ENCODE data around the gene CD200R1.

Gene CD200R1, protein sequence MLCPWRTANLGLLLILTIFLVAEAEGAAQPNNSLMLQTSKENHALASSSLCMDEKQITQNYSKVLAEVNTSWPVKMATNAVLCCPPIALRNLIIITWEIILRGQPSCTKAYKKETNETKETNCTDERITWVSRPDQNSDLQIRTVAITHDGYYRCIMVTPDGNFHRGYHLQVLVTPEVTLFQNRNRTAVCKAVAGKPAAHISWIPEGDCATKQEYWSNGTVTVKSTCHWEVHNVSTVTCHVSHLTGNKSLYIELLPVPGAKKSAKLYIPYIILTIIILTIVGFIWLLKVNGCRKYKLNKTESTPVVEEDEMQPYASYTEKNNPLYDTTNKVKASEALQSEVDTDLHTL
- long read RNA-seq = 0 reads

DNA sequence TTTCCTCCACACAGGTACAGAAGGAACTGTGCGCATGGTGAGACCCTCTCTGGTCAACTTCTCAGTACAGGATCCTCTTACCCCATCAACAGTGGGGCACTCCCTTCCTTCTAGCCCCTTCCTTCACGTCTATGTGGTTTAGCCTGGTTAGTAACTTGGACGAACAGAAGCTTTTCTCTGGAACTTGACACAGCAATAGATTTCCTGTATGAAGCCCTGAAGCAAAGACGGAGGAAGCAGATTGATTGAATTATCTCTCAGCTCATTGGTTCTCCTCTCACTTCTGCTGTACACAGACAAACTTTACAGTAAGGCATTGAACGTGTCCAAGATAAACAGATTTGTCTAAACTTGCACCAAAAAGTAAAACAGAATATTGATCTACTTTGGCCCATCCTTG, at the start of gene CD200R1:
TSS of gene CD200R1 (minus strand) at position 210 of the 400 bp plus-strand sequence. CDS start 246 bp downstream, outside the sequence.
- TF ChIP-seq, protein P1, sequence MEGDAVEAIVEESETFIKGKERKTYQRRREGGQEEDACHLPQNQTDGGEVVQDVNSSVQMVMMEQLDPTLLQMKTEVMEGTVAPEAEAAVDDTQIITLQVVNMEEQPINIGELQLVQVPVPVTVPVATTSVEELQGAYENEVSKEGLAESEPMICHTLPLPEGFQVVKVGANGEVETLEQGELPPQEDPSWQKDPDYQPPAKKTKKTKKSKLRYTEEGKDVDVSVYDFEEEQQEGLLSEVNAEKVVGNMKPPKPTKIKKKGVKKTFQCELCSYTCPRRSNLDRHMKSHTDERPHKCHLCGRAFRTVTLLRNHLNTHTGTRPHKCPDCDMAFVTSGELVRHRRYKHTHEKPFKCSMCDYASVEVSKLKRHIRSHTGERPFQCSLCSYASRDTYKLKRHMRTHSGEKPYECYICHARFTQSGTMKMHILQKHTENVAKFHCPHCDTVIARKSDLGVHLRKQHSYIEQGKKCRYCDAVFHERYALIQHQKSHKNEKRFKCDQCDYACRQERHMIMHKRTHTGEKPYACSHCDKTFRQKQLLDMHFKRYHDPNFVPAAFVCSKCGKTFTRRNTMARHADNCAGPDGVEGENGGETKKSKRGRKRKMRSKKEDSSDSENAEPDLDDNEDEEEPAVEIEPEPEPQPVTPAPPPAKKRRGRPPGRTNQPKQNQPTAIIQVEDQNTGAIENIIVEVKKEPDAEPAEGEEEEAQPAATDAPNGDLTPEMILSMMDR (IDR thresholded peaks at IDR 0.05; ENCODE audit: insufficient read depth, low read length) = no peak
- TF ChIP-seq POLR2AphosphoS5 (IDR thresholded peaks at IDR 0.05; ENCODE audit: low read depth) = no peak
- no peak for TF ChIP-seq SPI1 (IDR thresholded peaks at IDR 0.05; ENCODE audit: borderline replicate concordance, low read depth)
- TF ChIP-seq, protein P2, sequence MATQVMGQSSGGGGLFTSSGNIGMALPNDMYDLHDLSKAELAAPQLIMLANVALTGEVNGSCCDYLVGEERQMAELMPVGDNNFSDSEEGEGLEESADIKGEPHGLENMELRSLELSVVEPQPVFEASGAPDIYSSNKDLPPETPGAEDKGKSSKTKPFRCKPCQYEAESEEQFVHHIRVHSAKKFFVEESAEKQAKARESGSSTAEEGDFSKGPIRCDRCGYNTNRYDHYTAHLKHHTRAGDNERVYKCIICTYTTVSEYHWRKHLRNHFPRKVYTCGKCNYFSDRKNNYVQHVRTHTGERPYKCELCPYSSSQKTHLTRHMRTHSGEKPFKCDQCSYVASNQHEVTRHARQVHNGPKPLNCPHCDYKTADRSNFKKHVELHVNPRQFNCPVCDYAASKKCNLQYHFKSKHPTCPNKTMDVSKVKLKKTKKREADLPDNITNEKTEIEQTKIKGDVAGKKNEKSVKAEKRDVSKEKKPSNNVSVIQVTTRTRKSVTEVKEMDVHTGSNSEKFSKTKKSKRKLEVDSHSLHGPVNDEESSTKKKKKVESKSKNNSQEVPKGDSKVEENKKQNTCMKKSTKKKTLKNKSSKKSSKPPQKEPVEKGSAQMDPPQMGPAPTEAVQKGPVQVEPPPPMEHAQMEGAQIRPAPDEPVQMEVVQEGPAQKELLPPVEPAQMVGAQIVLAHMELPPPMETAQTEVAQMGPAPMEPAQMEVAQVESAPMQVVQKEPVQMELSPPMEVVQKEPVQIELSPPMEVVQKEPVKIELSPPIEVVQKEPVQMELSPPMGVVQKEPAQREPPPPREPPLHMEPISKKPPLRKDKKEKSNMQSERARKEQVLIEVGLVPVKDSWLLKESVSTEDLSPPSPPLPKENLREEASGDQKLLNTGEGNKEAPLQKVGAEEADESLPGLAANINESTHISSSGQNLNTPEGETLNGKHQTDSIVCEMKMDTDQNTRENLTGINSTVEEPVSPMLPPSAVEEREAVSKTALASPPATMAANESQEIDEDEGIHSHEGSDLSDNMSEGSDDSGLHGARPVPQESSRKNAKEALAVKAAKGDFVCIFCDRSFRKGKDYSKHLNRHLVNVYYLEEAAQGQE (IDR thresholded peaks at IDR 0.05; ENCODE audit: insufficient replicate concordance, low read depth) = no peak
- no peak for TF ChIP-seq GABPA (IDR thresholded peaks at IDR 0.05; ENCODE audit: low read depth)
- Histone ChIP-seq H3K27me3 (ENCODE audit: insufficient read depth, poor library complexity, severe bottlenecking) (no peaks in the 10 kb centered on the region), H3K4me3 (replicated peaks; ENCODE audit: insufficient read depth, low read length) (no peak within 1 kb of the TSS), H3K27ac (replicated peaks) (no peak within 1 kb of the TSS)
- DNase-seq (ENCODE audit: low read depth in 1 of 2, low spot score in 1 of 2) = no peak

DNA sequence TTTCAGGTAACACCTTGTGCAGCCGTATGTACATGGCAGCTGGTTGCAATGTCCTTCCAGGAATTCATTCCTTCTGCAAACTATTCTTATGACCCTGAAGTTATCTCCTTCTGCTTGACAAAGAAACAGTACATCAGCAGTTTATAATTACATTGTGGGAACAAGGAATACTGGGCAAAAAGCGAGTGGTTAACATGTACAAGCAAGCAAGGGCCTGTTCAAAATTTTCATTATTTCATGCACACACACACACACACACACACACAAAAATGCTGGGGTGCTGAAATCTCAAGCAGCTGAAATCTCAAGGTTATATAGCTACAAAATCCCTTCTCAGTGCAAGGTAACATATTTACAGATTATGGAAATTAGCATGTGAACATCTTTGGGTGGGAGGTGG, 46.6 kb upstream of the CD200R1 start:
- DNase-seq (ENCODE audit: low read depth in 1 of 2, low spot score in 1 of 2) = no peak
- TF ChIP-seq, protein P1 (IDR thresholded peaks at IDR 0.05; ENCODE audit: insufficient read depth, low read length) = no peak
- TF ChIP-seq POLR2AphosphoS5 (IDR thresholded peaks at IDR 0.05; ENCODE audit: low read depth) (no peak), GABPA (IDR thresholded peaks at IDR 0.05; ENCODE audit: low read depth) (no peak), SPI1 (IDR thresholded peaks at IDR 0.05; ENCODE audit: borderline replicate concordance, low read depth) (no peak)
- TF ChIP-seq, protein P2 (IDR thresholded peaks at IDR 0.05; ENCODE audit: insufficient replicate concordance, low read depth) = no peak
- Histone ChIP-seq H3K4me3 (replicated peaks; ENCODE audit: insufficient read depth, low read length) (no peak overlapping the region), H3K27ac (replicated peaks) (no peak overlapping the region), H3K27me3 (ENCODE audit: insufficient read depth, poor library complexity, severe bottlenecking) (no peaks in the 10 kb centered on the region)

DNA sequence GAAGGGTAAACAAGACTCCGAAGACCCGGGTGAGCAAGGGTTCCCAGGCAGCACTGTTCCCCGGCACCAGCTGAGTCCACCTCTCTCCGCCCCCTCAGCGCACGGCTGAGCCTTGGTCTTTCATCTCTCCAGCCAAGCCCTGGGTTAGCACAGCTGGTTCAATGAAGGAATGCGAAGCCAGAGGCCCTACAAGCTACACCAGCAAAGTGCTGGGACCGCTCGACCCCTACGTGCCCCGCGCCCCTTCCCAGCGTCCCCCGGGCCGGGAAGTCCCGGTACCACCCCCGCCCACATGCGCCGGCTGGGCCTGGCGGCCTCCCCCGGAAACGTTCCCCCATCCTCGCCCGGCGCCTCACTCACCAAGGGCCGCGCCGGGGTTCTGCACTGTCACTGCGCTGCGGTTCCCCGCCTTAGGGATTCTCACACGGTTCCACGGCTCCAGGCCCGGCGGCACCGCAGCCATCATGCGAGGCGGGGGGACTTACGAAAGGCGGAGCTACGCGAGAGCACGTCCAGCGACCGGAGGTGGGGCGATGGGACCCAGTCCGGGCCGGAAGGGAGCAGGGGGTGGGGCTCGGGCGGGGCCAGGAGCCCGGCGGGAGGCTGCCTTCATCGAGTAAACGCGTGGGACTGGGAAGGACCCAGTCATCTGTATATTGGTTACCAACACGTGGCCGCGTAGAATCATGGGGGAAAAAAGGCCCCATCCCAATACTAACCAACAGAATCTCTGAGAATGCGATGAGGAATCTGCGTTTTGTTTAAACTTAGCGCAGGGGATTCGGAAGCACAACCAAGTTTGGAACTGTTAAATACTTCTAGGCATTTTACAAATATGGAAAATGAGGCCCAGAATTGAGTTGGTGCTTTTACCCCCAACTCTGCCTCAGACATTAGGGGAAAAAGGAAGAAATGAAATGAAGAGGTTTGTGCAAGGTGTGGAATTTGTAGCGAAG, 44.6 kb upstream of the CD200R1 start:
- H3K27ac ChIP-seq (replicated peaks) = peak overlapping the region; percentile 85
- peak; percentile 71; the same call in 1 of the 2 replicates for TF ChIP-seq POLR2AphosphoS5 (IDR thresholded peaks at IDR 0.05; ENCODE audit: low read depth)
- TF ChIP-seq SPI1 (IDR thresholded peaks at IDR 0.05; ENCODE audit: borderline replicate concordance, low read depth) = peak; percentile 51; the same call in 1 of the 2 replicates
- TF ChIP-seq, protein P2 (IDR thresholded peaks at IDR 0.05; ENCODE audit: insufficient replicate concordance, low read depth) = no peak
- peak; percentile 54; the same call in 1 of the 2 replicates for TF ChIP-seq GABPA (IDR thresholded peaks at IDR 0.05; ENCODE audit: low read depth)
- TF ChIP-seq, protein P1 (IDR thresholded peaks at IDR 0.05; ENCODE audit: insufficient read depth, low read length) = no peak
- H3K27me3 ChIP-seq (ENCODE audit: insufficient read depth, poor library complexity, severe bottlenecking) = no peaks in the 10 kb centered on the region
- H3K4me3 ChIP-seq (replicated peaks; ENCODE audit: insufficient read depth, low read length) = peak overlapping the region; percentile 92
- peak; percentile 78 to 88 for DNase-seq (ENCODE audit: low read depth in 1 of 2, low spot score in 1 of 2)
